ENCODE data around the gene OOSP3.

Gene OOSP3

DNA sequence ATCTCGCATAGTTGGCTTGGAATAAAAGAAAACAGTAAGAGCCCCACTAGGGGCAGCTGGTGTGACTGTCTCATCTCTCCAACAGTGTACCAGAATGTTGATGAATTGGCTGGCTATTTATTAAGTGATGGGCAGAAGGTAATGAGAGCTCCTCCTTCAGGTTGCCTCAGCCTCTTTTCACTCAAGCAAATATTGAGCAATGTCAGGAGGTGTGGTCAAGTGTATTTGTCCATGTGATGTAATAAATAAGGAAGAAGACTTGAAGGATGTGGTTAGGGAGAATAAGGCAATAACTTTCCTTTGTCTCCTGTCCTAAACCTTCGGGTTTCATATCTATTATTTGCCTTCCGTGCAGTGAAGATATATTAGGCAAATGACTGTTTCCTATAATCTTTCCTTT lies 12.2 kb upstream of the OOSP3 start, which contains the start of gene TCN1:
Gene TCN1, minus strand, starts transcription at position 91 of the 400 bp plus-strand sequence. Its CDS starts 17 bp downstream, at position 74.
- TF ChIP-seq, protein P1, sequence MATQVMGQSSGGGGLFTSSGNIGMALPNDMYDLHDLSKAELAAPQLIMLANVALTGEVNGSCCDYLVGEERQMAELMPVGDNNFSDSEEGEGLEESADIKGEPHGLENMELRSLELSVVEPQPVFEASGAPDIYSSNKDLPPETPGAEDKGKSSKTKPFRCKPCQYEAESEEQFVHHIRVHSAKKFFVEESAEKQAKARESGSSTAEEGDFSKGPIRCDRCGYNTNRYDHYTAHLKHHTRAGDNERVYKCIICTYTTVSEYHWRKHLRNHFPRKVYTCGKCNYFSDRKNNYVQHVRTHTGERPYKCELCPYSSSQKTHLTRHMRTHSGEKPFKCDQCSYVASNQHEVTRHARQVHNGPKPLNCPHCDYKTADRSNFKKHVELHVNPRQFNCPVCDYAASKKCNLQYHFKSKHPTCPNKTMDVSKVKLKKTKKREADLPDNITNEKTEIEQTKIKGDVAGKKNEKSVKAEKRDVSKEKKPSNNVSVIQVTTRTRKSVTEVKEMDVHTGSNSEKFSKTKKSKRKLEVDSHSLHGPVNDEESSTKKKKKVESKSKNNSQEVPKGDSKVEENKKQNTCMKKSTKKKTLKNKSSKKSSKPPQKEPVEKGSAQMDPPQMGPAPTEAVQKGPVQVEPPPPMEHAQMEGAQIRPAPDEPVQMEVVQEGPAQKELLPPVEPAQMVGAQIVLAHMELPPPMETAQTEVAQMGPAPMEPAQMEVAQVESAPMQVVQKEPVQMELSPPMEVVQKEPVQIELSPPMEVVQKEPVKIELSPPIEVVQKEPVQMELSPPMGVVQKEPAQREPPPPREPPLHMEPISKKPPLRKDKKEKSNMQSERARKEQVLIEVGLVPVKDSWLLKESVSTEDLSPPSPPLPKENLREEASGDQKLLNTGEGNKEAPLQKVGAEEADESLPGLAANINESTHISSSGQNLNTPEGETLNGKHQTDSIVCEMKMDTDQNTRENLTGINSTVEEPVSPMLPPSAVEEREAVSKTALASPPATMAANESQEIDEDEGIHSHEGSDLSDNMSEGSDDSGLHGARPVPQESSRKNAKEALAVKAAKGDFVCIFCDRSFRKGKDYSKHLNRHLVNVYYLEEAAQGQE (IDR thresholded peaks at IDR 0.05; ENCODE audit: insufficient read depth in 1 of 2, low read depth in 2 of 2, low read length in 2 of 2), result no peak
- no peak for TF ChIP-seq TAF1 (IDR thresholded peaks at IDR 0.05; ENCODE audit: borderline replicate concordance, insufficient read depth, low read length)
- no peak for TF ChIP-seq SIN3A (IDR thresholded peaks at IDR 0.05; ENCODE audit: borderline replicate concordance, insufficient read depth, low read length)
- TF ChIP-seq POLR2AphosphoS5 (IDR thresholded peaks at IDR 0.05; ENCODE audit: low read depth, low read length), result no peak
- TF ChIP-seq FOXP2 (optimal IDR thresholded peaks at IDR 0.05; ENCODE audit: borderline replicate concordance, extremely low read depth, extremely low read length, insufficient read depth), result no peak

DNA sequence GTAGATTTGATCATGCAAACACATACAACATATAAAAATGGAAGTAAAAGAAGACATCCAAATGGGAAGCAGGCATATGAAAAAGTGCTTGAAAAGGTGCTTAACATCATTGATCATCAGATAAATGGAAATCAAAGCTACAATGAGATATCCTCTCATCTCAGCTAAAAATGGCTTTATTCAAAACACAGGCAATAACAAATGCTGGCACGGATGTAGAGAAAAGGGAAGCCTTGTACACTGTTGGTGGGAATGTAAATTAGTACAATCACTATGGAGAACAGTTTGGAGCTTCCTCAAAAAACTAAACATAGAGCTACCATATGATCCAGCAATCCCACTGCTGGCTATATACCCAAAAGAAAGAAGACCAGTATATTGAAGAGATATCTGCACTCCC lies 11.7 kb upstream of the OOSP3 start:
- TF ChIP-seq, protein P1 (IDR thresholded peaks at IDR 0.05; ENCODE audit: insufficient read depth in 1 of 2, low read depth in 2 of 2, low read length in 2 of 2), result no peak

DNA sequence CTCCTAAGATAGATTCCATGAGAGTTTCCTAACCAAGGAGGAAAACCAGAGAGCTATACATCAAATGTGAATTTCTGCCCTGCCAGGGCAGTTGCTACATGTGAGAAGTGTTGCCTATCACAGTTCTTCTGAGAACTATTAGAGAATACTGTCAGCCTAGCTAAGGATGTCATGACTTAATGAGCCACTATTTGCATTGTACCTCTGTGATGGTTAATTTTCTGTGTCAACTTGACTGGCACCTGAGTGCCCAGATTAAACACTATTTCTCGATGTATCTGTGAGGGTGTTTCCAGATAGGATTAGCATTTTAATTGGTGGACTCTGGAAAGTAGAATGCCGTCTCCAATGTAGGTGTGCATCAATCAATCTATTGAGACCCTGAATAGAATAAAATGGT lies 10.6 kb upstream of the OOSP3 start:
- TF ChIP-seq SIN3A (IDR thresholded peaks at IDR 0.05; ENCODE audit: borderline replicate concordance, insufficient read depth, low read length) (no peak), POLR2AphosphoS5 (IDR thresholded peaks at IDR 0.05; ENCODE audit: low read depth, low read length) (no peak), TAF1 (IDR thresholded peaks at IDR 0.05; ENCODE audit: borderline replicate concordance, insufficient read depth, low read length) (no peak), FOXP2 (optimal IDR thresholded peaks at IDR 0.05; ENCODE audit: borderline replicate concordance, extremely low read depth, extremely low read length, insufficient read depth) (no peak)
- TF ChIP-seq, protein P1 (IDR thresholded peaks at IDR 0.05; ENCODE audit: insufficient read depth in 1 of 2, low read depth in 2 of 2, low read length in 2 of 2), result no peak

DNA sequence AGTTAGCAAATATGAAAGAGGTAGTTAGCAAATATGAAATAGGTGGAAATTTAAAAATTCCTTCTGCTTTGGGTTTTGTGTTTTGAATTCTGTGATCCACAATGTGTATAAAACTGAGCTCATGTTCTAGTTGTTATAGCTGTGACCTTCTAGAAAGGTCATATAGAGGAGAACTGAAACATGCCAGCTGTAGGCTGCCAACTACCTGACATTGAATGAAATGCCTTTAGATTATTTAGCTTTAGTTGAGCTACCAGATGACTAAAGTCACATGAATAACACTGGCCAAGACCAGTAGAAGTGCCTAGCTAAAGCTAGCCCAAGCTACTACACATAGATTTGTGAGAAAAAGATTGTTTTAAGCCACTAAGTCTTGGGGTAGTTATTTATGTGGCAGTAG lies 6.5 kb upstream of the OOSP3 start:
- no peak for TF ChIP-seq POLR2AphosphoS5 (IDR thresholded peaks at IDR 0.05; ENCODE audit: low read depth, low read length)
- TF ChIP-seq TAF1 (IDR thresholded peaks at IDR 0.05; ENCODE audit: borderline replicate concordance, insufficient read depth, low read length), result no peak
- no peak for TF ChIP-seq FOXP2 (optimal IDR thresholded peaks at IDR 0.05; ENCODE audit: borderline replicate concordance, extremely low read depth, extremely low read length, insufficient read depth)
- TF ChIP-seq, protein P1 (IDR thresholded peaks at IDR 0.05; ENCODE audit: insufficient read depth in 1 of 2, low read depth in 2 of 2, low read length in 2 of 2), result no peak
- no peak for TF ChIP-seq SIN3A (IDR thresholded peaks at IDR 0.05; ENCODE audit: borderline replicate concordance, insufficient read depth, low read length)

DNA sequence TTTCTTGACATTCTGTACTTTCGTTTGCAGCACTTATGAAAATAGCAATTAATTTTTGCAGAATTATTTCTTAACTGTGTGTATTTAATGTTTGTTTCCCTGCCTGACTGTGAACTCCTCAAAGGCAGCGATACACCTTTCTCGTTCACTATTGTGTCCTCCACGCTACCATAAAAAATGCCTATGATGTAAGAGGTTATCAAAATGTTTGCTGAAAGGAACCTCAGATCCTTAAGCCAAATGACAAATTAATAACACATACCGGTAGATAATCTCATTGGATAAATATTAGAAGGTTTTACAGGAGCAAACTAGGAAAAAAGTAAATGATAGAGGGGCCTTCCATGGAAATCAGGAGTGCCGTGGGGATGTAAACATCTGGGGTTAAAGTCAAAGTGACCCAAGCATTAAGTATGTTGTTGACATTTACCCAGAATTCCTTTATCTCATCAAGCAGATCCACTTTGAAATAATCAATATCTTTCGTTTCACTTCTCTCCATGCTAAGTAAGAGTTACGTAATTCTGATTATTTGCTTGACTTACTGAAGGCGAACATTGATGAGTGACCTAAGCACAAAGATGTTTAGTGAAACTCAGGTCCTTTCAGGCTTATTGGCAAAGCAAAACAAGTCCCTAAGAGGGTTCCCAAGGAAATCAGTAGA lies 2.6 kb upstream of the OOSP3 start:
- no peak for TF ChIP-seq FOXP2 (optimal IDR thresholded peaks at IDR 0.05; ENCODE audit: borderline replicate concordance, extremely low read depth, extremely low read length, insufficient read depth)
- TF ChIP-seq SIN3A (IDR thresholded peaks at IDR 0.05; ENCODE audit: borderline replicate concordance, insufficient read depth, low read length), result no peak
- TF ChIP-seq POLR2AphosphoS5 (IDR thresholded peaks at IDR 0.05; ENCODE audit: low read depth, low read length), result no peak
- TF ChIP-seq, protein P1 (IDR thresholded peaks at IDR 0.05; ENCODE audit: insufficient read depth in 1 of 2, low read depth in 2 of 2, low read length in 2 of 2), result no peak
- no peak for TF ChIP-seq TAF1 (IDR thresholded peaks at IDR 0.05; ENCODE audit: borderline replicate concordance, insufficient read depth, low read length)
